Mucosa of rectum (tissue), 2 donors: Measurements from ENCODE around the gene OR6C70.
"Not testable (repeated sequence)": the region's sequence is repeated elsewhere in the genome, so short reads cannot be mapped to it uniquely, and the experiment has no call there.

Source experiments
- H3K27ac ChIP-seq, 2 donors: one replicate each; pipeline ENCODE4 v1.7.0; 2013; ENCODE audit warnings: inconsistent platforms in 2 of 2, low read depth in 2 of 2, low read length in 2 of 2
- H3K27me3 ChIP-seq, 2 donors: one replicate each; pipeline ENCODE4 v1.7.0; 2013; ENCODE audit warnings: low read length in 2 of 2; ENCODE audit not compliant: control insufficient read depth in 2 of 2, insufficient read depth in 2 of 2
- H3K36me3 ChIP-seq, 2 donors: one replicate each; pipeline ENCODE4 v1.7.0; 2013; ENCODE audit warnings: low read length in 2 of 2; ENCODE audit not compliant: control insufficient read depth in 2 of 2, insufficient read depth in 2 of 2
- H3K4me1 ChIP-seq, 2 donors: one replicate each; pipeline ENCODE4 v1.7.0; 2013; ENCODE audit warnings: low read length in 2 of 2, mild to moderate bottlenecking in 1 of 2; ENCODE audit not compliant: control insufficient read depth in 2 of 2, insufficient read depth in 2 of 2
- H3K4me3 ChIP-seq, 2 donors: one replicate each; pipeline ENCODE4 v1.7.0; 2013; ENCODE audit warnings: low read length in 2 of 2
- H3K9ac ChIP-seq, 2 donors: one replicate each; pipeline ENCODE4 v1.7.0; 2013; ENCODE audit warnings: low read length in 2 of 2, low read depth in 1 of 2, mild to moderate bottlenecking in 1 of 2
- H3K9me3 ChIP-seq, 2 donors: one replicate each; pipeline ENCODE4 v1.7.0; 2013; ENCODE audit warnings: low read length in 2 of 2; ENCODE audit not compliant: control insufficient read depth in 2 of 2
- donor health status: healthy.
- donor health status: Normal muscosa, but diverticular disease.

The OR6C70 gene

GRCh38 chr12:55472264-55472663 is 2.3 kb upstream of the OR6C70 start:
- no peaks in the 10 kb centered on the region for H3K27me3 ChIP-seq
- H3K36me3 ChIP-seq: no peaks in the 10 kb centered on the region
- H3K4me1 ChIP-seq: no peaks in the 10 kb centered on the region
- H3K4me3 ChIP-seq: no peak overlapping the region
- H3K9ac ChIP-seq: no peak overlapping the region
- no peaks in the 10 kb centered on the region for H3K9me3 ChIP-seq
- H3K27ac ChIP-seq: no peak overlapping the region

- Histone ChIP-seq H3K36me3 (no peaks in the 10 kb centered on the region), H3K27ac (no peak overlapping the region), H3K9ac (no peak overlapping the region), H3K4me1 (no peaks in the 10 kb centered on the region), H3K4me3 (no peak overlapping the region), H3K27me3 (no peaks in the 10 kb centered on the region), H3K9me3 (no peaks in the 10 kb centered on the region)
These were observed 647 bp downstream of the OR6C70 start for GRCh38 chr12:55469291-55469690.

GRCh38 chr12:55467836-55468235 is 2.1 kb downstream of the OR6C70 start:
- no peaks in the 10 kb centered on the region for H3K36me3 ChIP-seq
- H3K9ac ChIP-seq: no peak overlapping the region
- H3K27me3 ChIP-seq: no peaks in the 10 kb centered on the region
- no peak overlapping the region for H3K27ac ChIP-seq
- H3K4me1 ChIP-seq: no peaks in the 10 kb centered on the region
- H3K4me3 ChIP-seq: no peak overlapping the region
- H3K9me3 ChIP-seq: no peaks in the 10 kb centered on the region

- H3K27me3 ChIP-seq, H3K9me3 ChIP-seq, H3K36me3 ChIP-seq, H3K4me3 ChIP-seq, H3K4me1 ChIP-seq, H3K27ac ChIP-seq, H3K9ac ChIP-seq: not testable (repeated sequence)
These were observed 5.0 kb downstream of the OR6C70 start for GRCh38 chr12:55464926-55465325.

GRCh38 chr12:55448825-55449224 is 21.1 kb downstream of the OR6C70 start:
- Histone ChIP-seq H3K36me3 (no peaks in the 10 kb centered on the region), H3K9ac (no peak overlapping the region), H3K27ac (no peak overlapping the region), H3K27me3 (no peaks in the 10 kb centered on the region), H3K9me3 (no peaks in the 10 kb centered on the region), H3K4me1 (no peaks in the 10 kb centered on the region), H3K4me3 (no peak overlapping the region)

GRCh38 chr12:55446326-55446725 is 23.6 kb downstream of the OR6C70 start:
- H3K36me3 ChIP-seq: no peaks in the 10 kb centered on the region
- no peaks in the 10 kb centered on the region for H3K27me3 ChIP-seq
- no peaks in the 10 kb centered on the region for H3K9me3 ChIP-seq
- H3K4me1 ChIP-seq: no peaks in the 10 kb centered on the region
- no peak overlapping the region for H3K4me3 ChIP-seq
- H3K27ac ChIP-seq: no peak overlapping the region
- H3K9ac ChIP-seq: no peak overlapping the region

- H3K27ac ChIP-seq: no peak overlapping the region
- H3K4me3 ChIP-seq: no peak overlapping the region
- H3K4me1 ChIP-seq: no peaks in the 10 kb centered on the region
- no peaks in the 10 kb centered on the region for H3K27me3 ChIP-seq
- no peak overlapping the region for H3K9ac ChIP-seq
- peaks cover 0 to 3% of the 10 kb centered on the region in 2 donors for H3K9me3 ChIP-seq
- no peaks in the 10 kb centered on the region for H3K36me3 ChIP-seq
These were observed 24.6 kb downstream of the OR6C70 start for GRCh38 chr12:55445357-55445756.

GRCh38 chr12:55443776-55444175 is 26.2 kb downstream of the OR6C70 start, which contains the start of gene OR6C2:
TSS of gene OR6C2 (plus strand) at chr12:55444076. CDS start at chr12:55452214, 8,138 bp downstream.
- Histone ChIP-seq H3K36me3 (no peaks in the 10 kb centered on the region), H3K27me3 (no peaks in the 10 kb centered on the region), H3K27ac (no peak within 1 kb of the TSS), H3K9ac (no peak within 1 kb of the TSS), H3K9me3 (peaks cover 0 to 5% of the 10 kb centered on the region in 2 donors), H3K4me3 (no peak within 1 kb of the TSS), H3K4me1 (no peaks in the 10 kb centered on the region)

GRCh38 chr12:55441233-55441632 is 28.7 kb downstream of the OR6C70 start:
- H3K9ac ChIP-seq, H3K36me3 ChIP-seq, H3K9me3 ChIP-seq, H3K27ac ChIP-seq, H3K27me3 ChIP-seq, H3K4me1 ChIP-seq, H3K4me3 ChIP-seq: not testable (repeated sequence)

GRCh38 chr12:55428331-55429243 is 41.4 kb downstream of the OR6C70 start:
- Histone ChIP-seq H3K4me3 (no peak overlapping the region), H3K36me3 (no peaks in the 10 kb centered on the region), H3K4me1 (no peaks in the 10 kb centered on the region), H3K9me3 (no peaks in the 10 kb centered on the region), H3K9ac (no peak overlapping the region), H3K27ac (no peak overlapping the region), H3K27me3 (no peaks in the 10 kb centered on the region)
